HG03565 (cell line): ENCODE measurements around the gene NFIB.

ENCODE experiments used
- ATAC-seq: cut with Tn5 transposase; IDR thresholded peaks from one replicate; pipeline ENCODE4 v1.9.1; 2021; ENCODE audit warnings: mild to moderate bottlenecking, moderate library complexity; ENCODE audit not compliant: unreplicated experiment

Gene NFIB

DNA sequence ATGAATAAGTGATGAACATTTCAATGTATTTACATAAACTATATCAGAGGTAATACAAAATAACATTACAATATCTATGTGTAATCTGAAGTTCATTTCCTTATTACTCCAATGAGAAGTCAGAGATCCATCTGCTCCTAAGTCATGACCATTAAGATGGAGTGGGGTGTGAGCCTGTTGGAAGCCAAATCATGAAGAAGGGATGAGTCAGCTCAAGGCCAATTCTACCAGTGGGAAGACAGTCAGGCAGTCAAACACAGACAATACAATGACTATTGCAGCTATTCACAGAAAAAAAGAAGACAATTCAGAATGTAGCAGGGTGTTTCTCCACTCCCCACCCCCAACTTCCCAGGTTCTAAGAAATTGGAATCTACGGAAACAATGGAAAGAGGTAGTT lies 155.0 kb downstream of the NFIB start:
- no peak for ATAC-seq

GRCh38 chr9:14158136-14158813 lies 155.7 kb downstream of the NFIB start:
- ATAC-seq, result no peak

DNA sequence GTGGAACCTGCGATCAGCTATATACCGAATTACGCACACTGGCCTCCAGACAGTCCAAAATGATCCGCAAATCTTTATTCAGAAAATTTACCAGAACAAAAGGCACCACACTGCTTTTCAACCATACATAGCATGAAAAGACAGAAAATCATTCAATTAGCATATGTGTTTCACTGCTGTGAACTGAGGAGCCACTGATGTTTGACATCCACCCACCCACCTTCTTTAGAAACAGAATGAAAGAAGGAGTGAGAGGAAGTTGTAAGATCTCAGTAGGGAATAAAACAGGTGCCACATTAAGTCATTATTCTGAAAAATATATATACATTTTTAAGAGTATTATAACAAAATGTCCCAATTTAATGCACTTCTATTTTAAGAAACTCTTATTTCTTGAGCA lies 156.8 kb downstream of the NFIB start:
- no peak for ATAC-seq

DNA sequence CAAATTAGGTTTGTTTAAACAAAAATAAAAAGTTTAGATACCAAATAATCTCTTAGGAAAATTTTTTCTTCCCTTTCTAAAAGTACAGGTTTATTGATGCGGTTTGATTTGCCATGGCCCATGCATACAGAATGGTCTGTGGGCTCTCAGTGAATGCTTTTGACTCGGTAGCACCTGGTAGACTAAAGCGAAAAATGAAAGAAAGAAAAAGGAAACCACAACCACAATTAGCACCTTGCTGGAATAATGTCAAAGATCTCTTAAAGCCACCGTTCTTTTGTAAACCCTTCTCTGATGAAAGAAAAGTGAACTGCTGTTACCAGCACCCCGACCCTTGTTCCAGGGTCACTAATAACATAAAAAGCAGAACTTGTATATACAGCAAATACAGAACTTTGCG lies 157.9 kb downstream of the NFIB start:
- peak; percentile 95 for ATAC-seq

- no peak for ATAC-seq
These were observed 158.7 kb downstream of the NFIB start for GRCh38 chr9:14155237-14155636.

DNA sequence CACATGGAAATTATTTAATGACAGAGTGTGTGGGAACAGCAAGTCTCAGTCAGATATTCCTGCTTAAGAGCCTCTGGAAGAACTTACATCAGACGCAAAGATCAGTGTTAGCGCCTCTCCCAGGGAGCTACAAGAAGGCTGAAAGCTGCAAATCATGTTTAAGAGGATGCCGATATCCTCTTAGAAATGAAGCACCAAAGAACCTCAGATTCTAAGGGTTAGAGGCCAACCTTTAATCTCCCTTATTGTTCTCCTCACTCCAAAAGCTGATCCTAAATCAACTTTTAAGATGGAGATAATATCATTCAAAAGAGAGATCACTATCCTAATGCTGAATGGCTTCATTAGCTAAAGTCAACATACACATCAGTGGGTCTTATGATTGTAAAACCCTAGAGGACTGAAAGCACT lies 160.6 kb downstream of the NFIB start:
- ATAC-seq, result no peak

DNA sequence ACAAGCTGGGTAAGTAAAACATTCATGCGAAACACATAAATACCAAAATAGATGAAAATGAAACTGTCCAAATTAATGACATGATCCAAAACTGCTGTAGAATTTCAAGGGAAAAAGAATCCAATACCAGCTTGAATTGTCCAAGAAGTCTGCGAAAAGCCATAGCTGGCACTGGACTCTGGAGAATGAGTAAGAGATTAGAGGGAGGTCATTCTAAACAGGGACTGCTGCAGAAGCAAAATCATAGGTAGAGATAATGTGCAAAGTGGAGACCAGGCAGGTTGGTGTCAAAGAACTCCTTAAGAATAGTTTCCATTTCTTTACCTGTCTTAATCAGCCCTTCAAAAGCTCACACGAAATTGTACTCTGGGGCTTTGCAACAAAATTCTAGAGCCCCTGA lies 162.5 kb downstream of the NFIB start:
- ATAC-seq, result no peak

DNA sequence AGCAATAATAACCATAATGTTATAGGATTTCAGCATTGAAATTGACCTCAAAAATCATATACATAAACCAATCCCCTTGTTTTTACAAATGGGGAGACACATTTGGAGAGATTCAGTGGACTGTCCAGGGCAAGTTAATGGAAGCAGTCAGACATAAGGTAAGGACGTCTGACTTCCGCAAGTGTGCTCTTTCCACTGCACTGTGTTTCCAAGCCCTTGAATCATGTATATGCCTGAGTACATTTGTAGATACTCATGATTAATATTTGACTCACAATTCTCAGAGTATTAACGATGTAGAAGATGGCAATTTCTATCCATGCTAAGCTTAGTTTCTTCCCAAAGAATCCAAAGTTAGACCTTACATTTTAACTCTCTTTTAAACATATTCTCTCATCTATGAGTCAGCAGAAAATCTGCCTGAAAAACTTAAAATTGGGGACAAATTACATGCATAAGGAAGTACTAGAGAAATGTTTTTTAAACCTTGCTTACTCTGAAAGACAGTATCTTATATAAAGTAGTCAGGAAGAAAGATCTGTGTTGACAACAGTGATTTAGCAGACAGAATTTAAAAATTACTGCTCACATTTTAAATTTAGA lies 165.3 kb downstream of the NFIB start:
- no peak for ATAC-seq

GRCh38 chr9:14147738-14148137 lies 166.2 kb downstream of the NFIB start:
- ATAC-seq, result no peak

GRCh38 chr9:14146201-14146874 lies 167.6 kb downstream of the NFIB start:
- no peak for ATAC-seq

DNA sequence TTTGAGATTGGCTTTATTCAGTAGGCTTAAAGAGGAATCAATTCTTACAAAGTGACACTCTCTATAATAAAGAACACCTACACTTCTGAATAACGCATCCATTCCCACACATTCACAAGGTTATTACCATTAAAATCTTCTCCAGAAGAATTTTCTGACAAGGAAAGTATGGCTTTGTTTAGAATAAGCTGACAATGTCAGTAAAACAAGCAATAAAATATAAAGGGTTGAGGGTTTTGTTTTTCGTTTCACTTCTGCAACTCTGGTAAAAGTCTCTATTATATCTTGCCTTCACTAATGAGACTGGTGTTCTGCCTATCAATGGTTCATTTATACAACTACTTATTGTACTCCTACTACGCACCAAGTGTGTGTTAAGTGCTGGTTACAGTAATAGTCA lies 169.7 kb downstream of the NFIB start:
- ATAC-seq, result no peak

DNA sequence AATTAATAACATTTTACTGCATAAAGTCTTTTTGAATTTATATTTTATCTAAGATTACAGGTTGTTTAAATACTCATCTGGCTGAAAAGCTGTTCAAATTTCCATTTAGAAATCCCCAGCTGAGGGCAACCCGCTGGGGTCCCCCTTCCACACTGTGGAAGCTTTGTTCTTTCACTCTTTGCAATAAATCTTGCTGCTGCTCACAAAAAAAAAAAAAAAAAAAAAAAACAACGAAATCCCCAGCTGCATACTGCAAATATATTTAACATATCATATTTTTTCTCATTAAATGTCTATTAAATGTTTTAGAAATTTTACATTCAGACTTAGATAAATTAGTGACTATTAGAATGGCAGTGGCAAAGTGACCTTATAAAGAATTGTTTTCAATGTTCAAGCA lies 172.2 kb downstream of the NFIB start:
- no peak for ATAC-seq

DNA sequence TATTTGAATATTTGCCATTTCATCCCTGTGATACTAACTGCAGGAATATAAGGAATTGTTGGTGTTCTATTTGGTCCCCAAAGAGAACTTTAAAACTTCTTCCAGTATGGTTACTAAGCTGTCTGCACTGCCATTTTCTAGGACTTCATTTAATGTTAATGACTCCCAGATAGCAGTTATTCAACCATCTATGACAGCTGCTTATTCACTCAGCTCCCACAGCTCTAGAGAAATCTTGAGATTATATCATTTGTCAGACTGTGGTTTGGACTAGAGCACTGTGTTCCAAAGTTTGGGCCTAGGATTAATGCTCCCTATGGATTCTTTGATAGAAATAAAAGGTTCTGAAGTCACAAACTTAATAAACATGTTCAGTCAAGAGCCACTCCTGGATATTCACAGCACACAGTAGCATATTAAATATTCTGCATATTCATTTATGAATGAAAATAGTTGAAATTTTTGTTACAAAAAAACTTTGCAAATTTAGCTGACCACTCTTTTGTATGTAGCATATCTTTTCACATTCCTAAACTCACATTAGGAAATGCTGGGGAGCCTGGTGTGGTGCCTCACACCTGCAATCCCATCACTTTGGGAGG lies 173.7 kb downstream of the NFIB start:
- ATAC-seq, result no peak

- no peak for ATAC-seq
These were observed 174.7 kb downstream of the NFIB start for GRCh38 chr9:14139287-14139686.

- no peak for ATAC-seq
These were observed 177.1 kb downstream of the NFIB start for GRCh38 chr9:14136646-14137370.

- no peak for ATAC-seq
These were observed 177.8 kb downstream of the NFIB start for GRCh38 chr9:14136047-14136635.

- no peak for ATAC-seq
These were observed 178.5 kb downstream of the NFIB start for GRCh38 chr9:14135421-14135820.

- ATAC-seq, result no peak
These were observed 180.5 kb downstream of the NFIB start for GRCh38 chr9:14133394-14133793.

DNA sequence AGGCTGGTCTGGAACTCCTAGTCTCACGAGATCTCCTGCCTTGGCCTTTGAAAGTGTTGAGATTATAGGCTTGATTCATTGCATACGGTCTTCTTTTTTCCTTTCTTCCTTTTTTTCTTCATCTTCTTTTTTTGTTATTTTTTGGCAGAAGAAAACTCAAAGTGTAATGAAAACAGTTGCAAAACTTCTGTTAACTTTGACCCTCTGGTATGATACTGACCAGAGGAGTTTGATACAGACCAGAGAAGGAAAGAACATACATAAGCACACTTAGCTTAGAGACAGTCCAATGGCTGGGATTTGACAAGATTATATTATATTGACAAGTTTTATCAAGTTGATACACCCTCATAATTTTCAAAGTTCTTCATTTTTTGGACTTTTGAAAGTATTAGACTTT lies 181.2 kb downstream of the NFIB start:
- ATAC-seq, result no peak

- ATAC-seq, result no peak
These were observed 182.4 kb downstream of the NFIB start for GRCh38 chr9:14131356-14132088.
